Natural killer cell (primary cell): ENCODE results near the gene KLK15. TPM values are rescaled to one million over a fixed set of nuclear protein-coding genes. Genes with fewer than 3 reads are reported as not detected.

Experiments
- ATAC-seq, 3 donors: fragments of 150-1000 bp in 2 of 3; fragments of 200-7000 bp in 1 of 3; cut with Tn5 transposase; 1 replicate in 1 of 3; 2 replicates in 2 of 3; pipeline ENCODE4 v1.10.0; 2021; ENCODE audit warnings: mild to moderate bottlenecking in 2 of 3, moderate library complexity in 2 of 3
- DNase-seq, 2 donors: peaks; one replicate each; pipeline versions ENCODE4 v3.0.0 to v3.0.0-alpha.2; 2013 to 2021; ENCODE audit warnings: mixed read lengths in 1 of 2
- H3K27ac ChIP-seq: one replicate; pipeline ENCODE4 v1.5.1; 2013; ENCODE audit warnings: mild to moderate bottlenecking, low read length
- H3K27me3 ChIP-seq: one replicate; pipeline ENCODE4 v1.6.1; 2013; ENCODE audit warnings: low read length; ENCODE audit not compliant: control insufficient read depth, insufficient read depth
- H3K36me3 ChIP-seq: one replicate; pipeline ENCODE4 v1.6.1; 2013; ENCODE audit warnings: low read length; ENCODE audit not compliant: control insufficient read depth, insufficient read depth
- H3K4me1 ChIP-seq: one replicate; pipeline ENCODE4 v1.6.1; 2013; ENCODE audit warnings: low read length; ENCODE audit not compliant: control insufficient read depth, insufficient read depth
- H3K4me3 ChIP-seq: one replicate; pipeline ENCODE4 v1.5.1; 2013; ENCODE audit warnings: low read length
- H3K9me3 ChIP-seq: one replicate; pipeline ENCODE4 v1.6.1; 2013; ENCODE audit warnings: low read length; ENCODE audit not compliant: control insufficient read depth, insufficient read depth
- H3K27ac Mint-ChIP-seq, 2 donors: one replicate each; pipeline ENCODE4 v1.8.0; 2022; ENCODE audit warnings: mild to moderate bottlenecking in 2 of 2, mixed read lengths in 2 of 2, moderate library complexity in 1 of 2
- H3K27me3 Mint-ChIP-seq, 2 donors: one replicate each; pipeline ENCODE4 v1.8.0; 2022; ENCODE audit warnings: low read depth in 2 of 2, mixed read lengths in 2 of 2
- H3K36me3 Mint-ChIP-seq: one replicate; pipeline ENCODE4 v1.8.0; 2022; ENCODE audit warnings: mixed read lengths
- H3K4me1 Mint-ChIP-seq, 2 donors: one replicate each; pipeline ENCODE4 v1.8.0; 2022; ENCODE audit warnings: mixed read lengths in 2 of 2
- H3K4me3 Mint-ChIP-seq: one replicate; pipeline ENCODE4 v1.8.0; 2022; ENCODE audit warnings: mild to moderate bottlenecking, moderate library complexity, mixed read lengths
- H3K9me3 Mint-ChIP-seq, 2 donors: one replicate each; pipeline ENCODE4 v1.8.0; 2022; ENCODE audit warnings: mixed read lengths in 2 of 2
- CTCF ChIP-seq: fragments of 200-600 bp; IDR thresholded peaks from one replicate; pipeline ENCODE4 v1.8.0; 2022; ENCODE audit warnings: antibody characterized with exemption
- WGBS: methylation state at CpG from one replicate; pipeline ENCODE4 v1.1.7; 2013; ENCODE audit warnings: missing lambda C conversion rate; ENCODE audit not compliant: insufficient coverage; 5-methylcytosine and 5-hydroxymethylcytosine counted together
- intact Hi-C: fragments of 100-400 bp; cut with micrococcal nuclease; formaldehyde crosslinking; loops from one replicate; pipeline ENCODE4 v1.14.2; 2022
- total RNA-seq, 4 donors: library from RNA; stranded (reverse); fragments of 120-200 nt in 1 of 4; gene quantifications; one replicate each; pipeline versions ENCODE4 v1.2.3 to v1.2.4, GENCODE V29; 2013 to 2022

The KLK15 gene
- total RNA-seq, 3 donors from 2014 or later (not counting 1 experiment from before 2014, with no cell fraction given): not detected

GRCh38 chr19:50778906-50779430 lies 54.4 kb downstream of the KLK15 start:
- Mint-ChIP-seq H3K27me3 (peaks cover 46 to 49% of the 10 kb centered on the region in 2 donors), H3K27ac (no peak overlapping the region), H3K9me3 (peaks cover 0 to 2% of the 10 kb centered on the region in 2 donors), H3K4me3 (no peak overlapping the region), H3K4me1 (peaks cover 7 to 8% of the 10 kb centered on the region in 2 donors), H3K36me3 (no peaks in the 10 kb centered on the region)
- WGBS: 70% methylated on average over 5 of the region's 7 CpGs
- no peaks in the 10 kb centered on the region for H3K9me3 ChIP-seq
- TF ChIP-seq CTCF: no peak
- peaks cover 16% of the 10 kb centered on the region for H3K27me3 ChIP-seq
- intact Hi-C loops: no loop called here
- no peaks in the 10 kb centered on the region for H3K36me3 ChIP-seq
- H3K4me3 ChIP-seq: no peak overlapping the region
- H3K4me1 ChIP-seq: peaks cover 7% of the 10 kb centered on the region
- DNase-seq (no peak), ATAC-seq (no peak)
- no peak overlapping the region for H3K27ac ChIP-seq

GRCh38 chr19:50777830-50778303 lies 55.5 kb downstream of the KLK15 start:
- Histone ChIP-seq H3K4me1 (no peaks in the 10 kb centered on the region), H3K27ac (no peak overlapping the region), H3K4me3 (no peak overlapping the region), H3K27me3 (peaks cover 16% of the 10 kb centered on the region), H3K36me3 (no peaks in the 10 kb centered on the region), H3K9me3 (no peaks in the 10 kb centered on the region)
- DNase-seq: peak in 1 of 2 donors; percentile 28
- no peak for TF ChIP-seq CTCF
- no peak for ATAC-seq
- H3K36me3 Mint-ChIP-seq: no peaks in the 10 kb centered on the region
- intact Hi-C loops: no loop called here
- no peaks in the 10 kb centered on the region for H3K4me1 Mint-ChIP-seq
- 2% methylated on average over 30 of the region's 30 CpGs for WGBS
- no peak overlapping the region for H3K4me3 Mint-ChIP-seq
- H3K27me3 Mint-ChIP-seq: peaks cover 46 to 51% of the 10 kb centered on the region in 2 donors
- H3K27ac Mint-ChIP-seq: no peak overlapping the region
- H3K9me3 Mint-ChIP-seq: peaks cover 0 to 2% of the 10 kb centered on the region in 2 donors

- H3K27me3 Mint-ChIP-seq: peaks cover 46 to 47% of the 10 kb centered on the region in 2 donors
- no peak for ATAC-seq
Observed at GRCh38 chr19:50777261-50777660, 56.1 kb downstream of the KLK15 start.

More at GRCh38 chr19:50777261-50777660, 56.1 kb downstream of the KLK15 start:
- Histone ChIP-seq H3K36me3 (no peaks in the 10 kb centered on the region), H3K4me3 (no peak overlapping the region), H3K27ac (no peak overlapping the region), H3K27me3 (peaks cover 16% of the 10 kb centered on the region), H3K4me1 (no peaks in the 10 kb centered on the region), H3K9me3 (no peaks in the 10 kb centered on the region)
- Mint-ChIP-seq H3K36me3 (no peaks in the 10 kb centered on the region), H3K4me1 (no peaks in the 10 kb centered on the region), H3K27ac (no peak overlapping the region), H3K4me3 (no peak overlapping the region), H3K9me3 (peaks cover 0 to 2% of the 10 kb centered on the region in 2 donors)
- 39% methylated on average over 4 of the region's 4 CpGs for WGBS
- no peak for TF ChIP-seq CTCF
- intact Hi-C loops: no loop called here
- no peak for DNase-seq
